K562 (cell line): ENCODE data around the gene ILF3. TPM values are rescaled to one million over a fixed set of nuclear protein-coding genes. Genes with fewer than 3 reads are reported as not detected.

Experiments used
- CBX1 ChIP-seq: sonication (generic); IDR thresholded peaks from 2 replicates; pipeline ENCODE4 v1.6.1; 2016; ENCODE audit warnings: antibody characterized with exemption, low read depth, mild to moderate bottlenecking
- CBX3 ChIP-seq, 2 experiments: IDR thresholded peaks; 1 replicate in 1 of 2; 2 replicates in 1 of 2; pipeline ENCODE4 v1.6.1; 2012; ENCODE audit warnings: inconsistent platforms in 2 of 2, low read length in 2 of 2, borderline replicate concordance in 1 of 2, control low read depth in 1 of 2
- MGA ChIP-seq: fragments of 450-650 bp; IDR thresholded peaks from 2 replicates; pipeline ENCODE4 v1.6.1; 2016; ENCODE audit warnings: mild to moderate bottlenecking, moderate library complexity
- POLR2H ChIP-seq: IDR thresholded peaks from 2 replicates; pipeline ENCODE4 v1.6.1; 2016; ENCODE audit warnings: missing genetic modification characterization, low read depth, mild to moderate bottlenecking, control low read depth, missing compliant biosample characterization, moderate library complexity
- PRDM10 ChIP-seq: fragments of 450-650 bp; IDR thresholded peaks from 2 replicates; pipeline ENCODE4 v1.6.1; 2018; ENCODE audit not compliant: partially characterized antibody
- THRB ChIP-seq: fragments of 450-650 bp; formaldehyde crosslinking; conservative IDR thresholded peaks from 2 replicates; pipeline ENCODE4 v1.4.0; 2022; ENCODE audit warnings: mild to moderate bottlenecking, missing genetic modification characterization
- ZNF77 ChIP-seq: fragments of 250-450 bp; sonication (Bioruptor Pico); IDR thresholded peaks from 2 replicates; pipeline ENCODE4 v1.5.0; 2020
- polyA plus RNA-seq, 8 experiments: library from polyadenylated mRNA; depleted of rRNA in 4 of 8; stranded (reverse) in 5 of 8; unstranded in 3 of 8; fragments of >200 nt; fragmentation: Nextera tagmentation in 2 of 8; fragmentation: Illumina TruSeq in 1 of 8; extraction: Ambion mirVana in 2 of 8; extraction: Trizol in 1 of 8; gene quantifications; 2 replicates each; pipeline versions ENCODE4 v1.2.1 to v1.2.3, GENCODE V29; 2011 to 2014; ENCODE audit warnings: inconsistent platforms in 1 of 8, missing spikeins in 1 of 8
- total RNA-seq, 7 experiments: library from RNA; depleted of rRNA in 6 of 7; stranded (reverse); fragments of >200 nt in 6 of 7; fragmentation: Illumina TruSeq in 2 of 7; extraction: Trizol in 2 of 7; gene quantifications; 2 replicates each; pipeline versions ENCODE4 v1.2.1 to v1.2.3, GENCODE V29; 2011 to 2021; ENCODE audit warnings: low replicate concordance in 1 of 7

Gene ILF3
- total and polyA plus RNA-seq, 9 of the 15 experiments (the other 6 are each of a cell fraction or from before 2014, with no cell fraction given) = 26.0 to 453 (median 175) TPM

GRCh38 chr19:10717356-10718204 is 63.4 kb downstream of the ILF3 start, which contains the start of gene DNM2 (continued):
- TF ChIP-seq MGA (no peak; the same call in 1 of the 2 replicates), ZNF77 (CRISPR knock-in tag) (no peak), PRDM10 (peak; percentile 97), CBX1 (peak; percentile 72; the same call in 1 of the 2 replicates), THRB (CRISPR knock-in tag) (no peak), POLR2H (no peak), CBX3 (IDR thresholded peaks at IDR 0.05; ENCODE audit: borderline replicate concordance in 1 of 2, low read length in 2 of 2) (peak in 1 of 2 experiments; percentile 68; a peak in 1 of 3 replicates)
